DND-41 (cell line): ENCODE measurements around the gene SYNE2.
A peak's percentile ranks its signal among the peaks of the same experiment; 100 is the strongest.

Source experiments
- CTCF ChIP-seq: IDR thresholded peaks from 2 replicates; pipeline ENCODE4 v1.5.1; 2012; ENCODE audit warnings: borderline replicate concordance, low read length, moderate library complexity, mild to moderate bottlenecking; ENCODE audit not compliant: poor library complexity, severe bottlenecking; ENCODE audit errors: extremely low read depth
- EZH2 ChIP-seq: IDR thresholded peaks from 3 replicates; pipeline ENCODE4 v1.6.1; 2012; ENCODE audit warnings: borderline replicate concordance, low read depth, mild to moderate bottlenecking, moderate library complexity, low read length, inconsistent platforms; ENCODE audit not compliant: severe bottlenecking

- TF ChIP-seq CTCF (peak; percentile 53), EZH2 (no peak)
Measured at GRCh38 chr14:63840981-63841380, 11.8 kb upstream of the SYNE2 start.
